ENCODE measurements around the gene MRAS.

DNA sequence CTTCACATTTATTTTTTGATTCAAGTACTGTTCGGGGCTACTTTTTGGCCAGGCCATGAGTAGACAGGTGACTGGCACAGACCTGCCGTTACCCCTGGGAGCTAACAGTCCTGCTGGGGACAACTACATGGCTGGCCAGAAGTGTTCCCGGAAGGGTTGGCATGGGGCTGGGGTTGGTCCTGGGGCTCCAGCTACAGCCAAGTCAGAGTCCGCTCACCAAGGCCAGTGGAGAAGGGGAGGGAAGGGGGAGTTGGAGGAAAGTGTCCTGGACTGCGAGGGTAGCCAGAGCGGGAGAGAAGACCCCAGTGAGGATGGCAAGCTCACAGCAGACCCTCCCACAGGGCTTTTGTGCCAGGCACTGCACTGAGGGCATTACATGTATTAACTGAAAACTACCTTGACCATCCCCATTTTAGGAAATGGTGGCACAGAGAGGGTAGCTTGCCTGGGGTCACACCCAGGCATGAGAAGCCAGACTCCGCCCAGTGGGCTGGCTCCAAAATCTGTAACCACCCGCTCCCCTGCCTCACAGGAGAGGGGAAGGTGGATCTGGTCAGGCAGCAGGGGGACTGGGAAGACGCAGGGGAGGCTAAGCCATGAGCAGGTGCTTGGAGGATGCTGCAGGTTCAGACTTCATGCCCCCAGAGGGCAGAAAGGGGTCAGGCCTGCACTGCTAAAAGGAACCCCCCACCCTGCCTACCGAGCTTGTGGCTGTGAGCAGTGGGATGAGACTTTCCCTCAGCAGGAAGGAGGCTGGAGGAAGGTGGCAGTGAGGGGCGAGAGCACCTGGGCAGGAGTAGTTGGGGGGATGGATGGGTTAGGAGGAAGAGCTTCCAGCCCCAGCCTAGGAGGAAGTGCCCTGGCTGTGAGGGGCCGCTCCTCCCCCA is 47.7 kb downstream of the MRAS start:
- TF ChIP-seq, protein P1, sequence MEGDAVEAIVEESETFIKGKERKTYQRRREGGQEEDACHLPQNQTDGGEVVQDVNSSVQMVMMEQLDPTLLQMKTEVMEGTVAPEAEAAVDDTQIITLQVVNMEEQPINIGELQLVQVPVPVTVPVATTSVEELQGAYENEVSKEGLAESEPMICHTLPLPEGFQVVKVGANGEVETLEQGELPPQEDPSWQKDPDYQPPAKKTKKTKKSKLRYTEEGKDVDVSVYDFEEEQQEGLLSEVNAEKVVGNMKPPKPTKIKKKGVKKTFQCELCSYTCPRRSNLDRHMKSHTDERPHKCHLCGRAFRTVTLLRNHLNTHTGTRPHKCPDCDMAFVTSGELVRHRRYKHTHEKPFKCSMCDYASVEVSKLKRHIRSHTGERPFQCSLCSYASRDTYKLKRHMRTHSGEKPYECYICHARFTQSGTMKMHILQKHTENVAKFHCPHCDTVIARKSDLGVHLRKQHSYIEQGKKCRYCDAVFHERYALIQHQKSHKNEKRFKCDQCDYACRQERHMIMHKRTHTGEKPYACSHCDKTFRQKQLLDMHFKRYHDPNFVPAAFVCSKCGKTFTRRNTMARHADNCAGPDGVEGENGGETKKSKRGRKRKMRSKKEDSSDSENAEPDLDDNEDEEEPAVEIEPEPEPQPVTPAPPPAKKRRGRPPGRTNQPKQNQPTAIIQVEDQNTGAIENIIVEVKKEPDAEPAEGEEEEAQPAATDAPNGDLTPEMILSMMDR (IDR thresholded peaks at IDR 0.05), result no peak
- no peak for TF ChIP-seq POLR2A (IDR thresholded peaks at IDR 0.05)

Data from testis (tissue), 2 donors.